Parathyroid adenoma (tissue), 2 donors: Measurements from ENCODE around the gene LAMC1.

ENCODE experiments used
- H2AFZ ChIP-seq: fragments of 300-600 bp; sonication (generic); one replicate; pipeline ENCODE4 v1.7.0; 2017; ENCODE audit warnings: antibody characterized with exemption, mild to moderate bottlenecking
- H3K27ac ChIP-seq: fragments of 300-600 bp; sonication (generic); one replicate; pipeline ENCODE4 v1.7.0; 2017
- H3K27me3 ChIP-seq: fragments of 300-600 bp; sonication (generic); one replicate; pipeline ENCODE4 v1.7.0; 2017; ENCODE audit warnings: low read length; ENCODE audit not compliant: control insufficient read depth, insufficient read depth
- H3K36me3 ChIP-seq: fragments of 300-600 bp; sonication (generic); one replicate; pipeline ENCODE4 v1.7.0; 2017; ENCODE audit warnings: low read length; ENCODE audit not compliant: control insufficient read depth, insufficient read depth
- H3K4me1 ChIP-seq: fragments of 300-600 bp; sonication (generic); one replicate; pipeline ENCODE4 v1.7.0; 2017; ENCODE audit warnings: control low read depth
- H3K4me2 ChIP-seq: fragments of 300-600 bp; sonication (generic); one replicate; pipeline ENCODE4 v1.7.0; 2017; ENCODE audit warnings: low read length
- H3K4me3 ChIP-seq: fragments of 300-600 bp; sonication (generic); one replicate; pipeline ENCODE4 v1.7.0; 2017; ENCODE audit warnings: low read depth, low read length
- H3K79me2 ChIP-seq: fragments of 300-600 bp; sonication (generic); one replicate; pipeline ENCODE4 v1.7.0; 2017; ENCODE audit warnings: control low read depth
- H3K9ac ChIP-seq: fragments of 300-600 bp; sonication (generic); one replicate; pipeline ENCODE4 v1.7.0; 2017; ENCODE audit warnings: mild to moderate bottlenecking
- H3K9me3 ChIP-seq: fragments of 300-600 bp; sonication (generic); one replicate; pipeline ENCODE4 v1.7.0; 2017; ENCODE audit warnings: low read length; ENCODE audit not compliant: control insufficient read depth
- TF ChIP-seq, protein P1 (sequence below): fragments of 300-600 bp; sonication (generic); IDR thresholded peaks from one replicate; pipeline ENCODE4 v1.7.0; 2017; ENCODE audit warnings: antibody characterized with exemption, mild to moderate bottlenecking
- donor health status: primary hyperparathyroidism.

Gene LAMC1

DNA sequence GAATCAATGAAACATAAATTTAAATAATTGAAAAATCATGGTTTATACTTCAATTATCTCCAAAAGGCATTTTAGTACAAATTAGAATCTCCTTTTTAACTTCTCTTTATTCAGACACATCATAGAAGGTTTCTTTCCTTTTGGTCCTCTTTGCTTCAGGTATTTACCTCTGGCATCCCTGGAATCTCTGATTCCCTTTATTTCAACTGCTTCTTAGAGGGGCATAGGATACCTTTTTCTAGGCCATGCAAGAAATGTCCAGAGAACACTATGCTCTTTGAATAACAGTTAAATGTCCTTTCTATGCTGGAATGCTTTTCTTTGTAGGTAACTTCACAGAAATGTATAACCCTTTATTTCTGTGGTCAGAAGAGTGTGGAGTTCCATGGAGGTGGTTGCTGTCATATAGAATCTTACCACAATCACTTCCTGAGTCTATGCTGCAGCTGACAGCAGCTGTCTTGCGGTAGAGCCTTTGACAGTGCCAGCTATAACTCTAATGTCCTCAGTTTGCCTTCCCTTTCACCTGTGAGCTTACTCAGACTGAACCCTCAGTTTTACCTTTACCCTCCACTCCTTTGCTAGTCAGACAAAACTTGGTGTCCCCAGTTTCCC is 171.4 kb downstream of the LAMC1 start:
- no peaks in the 10 kb centered on the region for H3K79me2 ChIP-seq
- no peaks in the 10 kb centered on the region for H3K9me3 ChIP-seq
- H2AFZ ChIP-seq = no peak overlapping the region
- TF ChIP-seq, protein P1, sequence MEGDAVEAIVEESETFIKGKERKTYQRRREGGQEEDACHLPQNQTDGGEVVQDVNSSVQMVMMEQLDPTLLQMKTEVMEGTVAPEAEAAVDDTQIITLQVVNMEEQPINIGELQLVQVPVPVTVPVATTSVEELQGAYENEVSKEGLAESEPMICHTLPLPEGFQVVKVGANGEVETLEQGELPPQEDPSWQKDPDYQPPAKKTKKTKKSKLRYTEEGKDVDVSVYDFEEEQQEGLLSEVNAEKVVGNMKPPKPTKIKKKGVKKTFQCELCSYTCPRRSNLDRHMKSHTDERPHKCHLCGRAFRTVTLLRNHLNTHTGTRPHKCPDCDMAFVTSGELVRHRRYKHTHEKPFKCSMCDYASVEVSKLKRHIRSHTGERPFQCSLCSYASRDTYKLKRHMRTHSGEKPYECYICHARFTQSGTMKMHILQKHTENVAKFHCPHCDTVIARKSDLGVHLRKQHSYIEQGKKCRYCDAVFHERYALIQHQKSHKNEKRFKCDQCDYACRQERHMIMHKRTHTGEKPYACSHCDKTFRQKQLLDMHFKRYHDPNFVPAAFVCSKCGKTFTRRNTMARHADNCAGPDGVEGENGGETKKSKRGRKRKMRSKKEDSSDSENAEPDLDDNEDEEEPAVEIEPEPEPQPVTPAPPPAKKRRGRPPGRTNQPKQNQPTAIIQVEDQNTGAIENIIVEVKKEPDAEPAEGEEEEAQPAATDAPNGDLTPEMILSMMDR = no peak
- H3K4me3 ChIP-seq = no peak overlapping the region
- H3K4me1 ChIP-seq = no peaks in the 10 kb centered on the region
- no peak overlapping the region for H3K27ac ChIP-seq
- H3K36me3 ChIP-seq = no peaks in the 10 kb centered on the region
- no peaks in the 10 kb centered on the region for H3K27me3 ChIP-seq
- H3K9ac ChIP-seq = no peak overlapping the region
- no peak overlapping the region for H3K4me2 ChIP-seq

DNA sequence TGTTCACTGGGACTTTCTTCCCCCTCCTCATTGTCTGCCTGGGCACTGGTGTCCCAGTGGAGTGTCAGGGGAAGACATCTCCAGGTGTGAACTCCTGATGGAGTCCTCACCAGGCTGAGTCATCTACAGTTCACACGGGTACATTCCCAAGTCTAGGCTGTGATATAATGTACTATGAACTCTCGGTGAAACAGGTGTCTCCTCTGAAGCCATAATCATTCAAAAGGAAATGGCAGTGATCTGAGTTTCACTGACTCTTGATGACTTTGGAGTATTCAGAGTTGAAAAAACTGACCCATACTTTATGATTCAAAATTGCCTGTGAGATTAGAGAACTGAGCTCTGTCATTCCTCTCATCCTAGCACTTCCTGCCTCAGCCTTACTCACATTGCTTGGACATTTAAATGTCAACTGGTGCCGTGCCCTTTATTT is 171.9 kb downstream of the LAMC1 start:
- no peaks in the 10 kb centered on the region for H3K79me2 ChIP-seq
- no peaks in the 10 kb centered on the region for H3K4me1 ChIP-seq
- H2AFZ ChIP-seq = no peak overlapping the region
- TF ChIP-seq, protein P1 = no peak
- H3K9ac ChIP-seq = no peak overlapping the region
- H3K27ac ChIP-seq = no peak overlapping the region
- H3K27me3 ChIP-seq = no peaks in the 10 kb centered on the region
- no peak overlapping the region for H3K4me2 ChIP-seq
- H3K4me3 ChIP-seq = no peak overlapping the region
- H3K36me3 ChIP-seq = no peaks in the 10 kb centered on the region
- no peaks in the 10 kb centered on the region for H3K9me3 ChIP-seq
